ENCODE data around the gene CCDC73. TPM values are rescaled to one million over a fixed set of nuclear protein-coding genes. Genes with fewer than 3 reads are reported as not detected.

Gene CCDC73
- total RNA-seq, 1 experiment from 2014 or later = 0.04 TPM

DNA sequence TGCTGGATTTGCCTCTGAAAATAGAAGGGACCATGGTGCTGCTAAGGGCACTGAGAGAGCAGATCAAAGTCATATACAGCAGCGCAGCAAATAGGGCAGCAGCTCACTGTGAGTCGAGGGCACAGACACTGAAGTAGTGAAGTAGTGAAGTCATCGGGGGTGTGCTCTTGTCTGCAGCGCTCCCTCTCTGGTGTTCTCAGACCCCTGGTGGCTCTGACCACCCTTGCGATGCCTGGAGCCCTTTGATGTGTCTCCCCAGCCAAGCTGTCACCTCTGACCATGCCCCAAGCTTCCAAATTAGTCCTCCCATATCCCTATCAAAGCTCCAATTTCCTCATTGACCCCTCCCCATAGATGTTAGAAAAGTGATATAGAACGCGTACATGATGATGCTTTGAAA lies 238.6 kb downstream of the CCDC73 start:
- Histone ChIP-seq H4K20me1 (ENCODE audit: low read length) (no peaks in the 10 kb centered on the region), H3K9me2 (replicated peaks; ENCODE audit: low read length) (no peaks in the 10 kb centered on the region), H3K27ac (ENCODE audit: low read length) (no peak overlapping the region), H3K79me2 (ENCODE audit: low read length) (no peaks in the 10 kb centered on the region), H3K9me3 (ENCODE audit: low read length) (no peaks in the 10 kb centered on the region), H3K4me2 (ENCODE audit: low read length) (no peak overlapping the region), H3K36me3 (ENCODE audit: low read depth, low read length) (no peaks in the 10 kb centered on the region), H3K27me3 (ENCODE audit: low read length) (no peaks in the 10 kb centered on the region), H3K4me3 (ENCODE audit: low read length) (no peak overlapping the region), H2AFZ (ENCODE audit: low read length) (no peak overlapping the region), H3F3A (ENCODE audit: low read length, unreplicated experiment) (no peaks in the 10 kb centered on the region), H3K9ac (ENCODE audit: low read length) (no peak overlapping the region), H3K4me1 (ENCODE audit: insufficient read depth, low read length) (no peaks in the 10 kb centered on the region)
- BruUV-seq (replicated peaks) = no TSS peak
- ATAC-seq (no peak), DNase-seq (no peak)
- TF ChIP-seq EZH2phosphoT487 (IDR thresholded peaks at IDR 0.05; ENCODE audit: borderline replicate concordance, low read length) = no peak
- TF ChIP-seq EZH2 (IDR thresholded peaks at IDR 0.05; ENCODE audit: low read length, unreplicated experiment) = no peak
- TF ChIP-seq, protein P1, sequence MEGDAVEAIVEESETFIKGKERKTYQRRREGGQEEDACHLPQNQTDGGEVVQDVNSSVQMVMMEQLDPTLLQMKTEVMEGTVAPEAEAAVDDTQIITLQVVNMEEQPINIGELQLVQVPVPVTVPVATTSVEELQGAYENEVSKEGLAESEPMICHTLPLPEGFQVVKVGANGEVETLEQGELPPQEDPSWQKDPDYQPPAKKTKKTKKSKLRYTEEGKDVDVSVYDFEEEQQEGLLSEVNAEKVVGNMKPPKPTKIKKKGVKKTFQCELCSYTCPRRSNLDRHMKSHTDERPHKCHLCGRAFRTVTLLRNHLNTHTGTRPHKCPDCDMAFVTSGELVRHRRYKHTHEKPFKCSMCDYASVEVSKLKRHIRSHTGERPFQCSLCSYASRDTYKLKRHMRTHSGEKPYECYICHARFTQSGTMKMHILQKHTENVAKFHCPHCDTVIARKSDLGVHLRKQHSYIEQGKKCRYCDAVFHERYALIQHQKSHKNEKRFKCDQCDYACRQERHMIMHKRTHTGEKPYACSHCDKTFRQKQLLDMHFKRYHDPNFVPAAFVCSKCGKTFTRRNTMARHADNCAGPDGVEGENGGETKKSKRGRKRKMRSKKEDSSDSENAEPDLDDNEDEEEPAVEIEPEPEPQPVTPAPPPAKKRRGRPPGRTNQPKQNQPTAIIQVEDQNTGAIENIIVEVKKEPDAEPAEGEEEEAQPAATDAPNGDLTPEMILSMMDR (conservative IDR thresholded peaks at IDR 0.05; ENCODE audit: low read depth, low read length) = no peak
- ChIA-PET CTCF (no interaction called here), POLR2A (ENCODE audit: unreplicated experiment) (no interaction called here)
- intact Hi-C loops (cut with micrococcal nuclease) = no loop called here

DNA sequence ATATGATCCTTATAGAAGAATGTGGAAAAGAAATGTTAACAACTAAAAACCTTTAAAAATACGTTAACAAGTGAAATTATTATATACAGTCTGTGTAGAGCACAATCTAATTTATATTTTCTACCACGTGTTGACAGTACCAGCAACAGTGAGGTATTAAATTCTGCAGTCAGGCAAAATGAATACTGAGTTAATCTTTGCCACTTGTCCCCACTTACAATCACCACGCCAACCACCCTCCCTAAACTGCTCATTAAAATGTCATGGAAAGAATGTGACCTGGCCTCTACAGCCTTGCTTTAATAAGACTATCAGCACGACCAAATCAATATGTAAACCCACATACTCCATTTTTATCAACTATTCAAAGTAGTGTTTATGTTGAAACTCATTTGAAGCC lies 239.4 kb downstream of the CCDC73 start:
- Histone ChIP-seq H3K4me3 (ENCODE audit: low read length) (no peak overlapping the region), H3K36me3 (ENCODE audit: low read depth, low read length) (no peaks in the 10 kb centered on the region), H2AFZ (ENCODE audit: low read length) (no peak overlapping the region), H4K20me1 (ENCODE audit: low read length) (no peaks in the 10 kb centered on the region), H3K4me1 (ENCODE audit: insufficient read depth, low read length) (no peaks in the 10 kb centered on the region), H3K9me3 (ENCODE audit: low read length) (no peaks in the 10 kb centered on the region), H3K9me2 (replicated peaks; ENCODE audit: low read length) (no peaks in the 10 kb centered on the region), H3F3A (ENCODE audit: low read length, unreplicated experiment) (no peaks in the 10 kb centered on the region), H3K27me3 (ENCODE audit: low read length) (no peaks in the 10 kb centered on the region), H3K79me2 (ENCODE audit: low read length) (no peaks in the 10 kb centered on the region), H3K27ac (ENCODE audit: low read length) (no peak overlapping the region), H3K9ac (ENCODE audit: low read length) (no peak overlapping the region), H3K4me2 (ENCODE audit: low read length) (no peak overlapping the region)
- TF ChIP-seq, protein P1 (conservative IDR thresholded peaks at IDR 0.05; ENCODE audit: low read depth, low read length) = no peak
- no peak for TF ChIP-seq EZH2 (IDR thresholded peaks at IDR 0.05; ENCODE audit: low read length, unreplicated experiment)
- TF ChIP-seq EZH2phosphoT487 (IDR thresholded peaks at IDR 0.05; ENCODE audit: borderline replicate concordance, low read length) = no peak
- CTCF ChIA-PET = no interaction called here
- ATAC-seq (no peak), DNase-seq (no peak)
- intact Hi-C loops (cut with micrococcal nuclease) = no loop called here
- POLR2A ChIA-PET (ENCODE audit: unreplicated experiment) = no interaction called here
- BruUV-seq (replicated peaks) = no TSS peak

Other genes starting within 250 kb of the CCDC73 start
- gene EIF3M, start 210.8 kb downstream of the CCDC73 start, total RNA-seq (2014; rRNA removed) = 326 and 369 TPM in 2 replicates
- gene PRRG4, start 35.3 kb upstream of the CCDC73 start, total RNA-seq (2014; rRNA removed) = 12.9 and 17.9 TPM in 2 replicates
- gene QSER1, start 98.1 kb upstream of the CCDC73 start, total RNA-seq (2014; rRNA removed) = 19.4 and 29.8 TPM in 2 replicates
- not detected in 2 replicates for gene DEPDC7, start 221.2 kb upstream of the CCDC73 start, total RNA-seq (2014; rRNA removed)
- 12.9 and 15.2 TPM in 2 replicates for gene TCP11L1, start 244.9 kb upstream of the CCDC73 start, total RNA-seq (2014; rRNA removed)